HG02970 (cell line): ENCODE measurements around the gene GRM4.

Source experiments
- ATAC-seq: cut with Tn5 transposase; IDR thresholded peaks from one replicate; pipeline ENCODE4 v1.9.1; 2021; ENCODE audit warnings: mild to moderate bottlenecking, moderate library complexity, moderate number of reproducible peaks; ENCODE audit not compliant: unreplicated experiment, low FRiP score

Gene GRM4

DNA sequence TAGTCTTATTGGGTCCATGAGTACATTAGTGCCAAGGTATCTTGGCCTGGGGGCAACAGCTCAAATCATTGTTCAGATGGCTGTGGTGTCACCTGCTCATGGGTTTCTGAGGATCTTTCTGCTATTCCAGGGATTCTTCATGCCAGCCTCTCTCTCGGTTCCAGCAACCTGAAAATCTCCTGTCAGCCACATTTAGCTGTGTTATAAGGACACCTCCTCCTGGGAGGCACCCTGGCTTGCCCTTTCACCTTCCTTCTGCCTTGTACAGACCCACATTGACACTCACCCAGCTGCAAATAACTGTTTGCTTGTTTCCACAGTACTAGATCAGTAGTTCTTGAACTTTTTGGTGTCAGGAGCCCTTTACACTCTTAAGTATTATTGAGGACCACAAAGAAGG lies 159.9 kb downstream of the GRM4 start:
- ATAC-seq = no peak

DNA sequence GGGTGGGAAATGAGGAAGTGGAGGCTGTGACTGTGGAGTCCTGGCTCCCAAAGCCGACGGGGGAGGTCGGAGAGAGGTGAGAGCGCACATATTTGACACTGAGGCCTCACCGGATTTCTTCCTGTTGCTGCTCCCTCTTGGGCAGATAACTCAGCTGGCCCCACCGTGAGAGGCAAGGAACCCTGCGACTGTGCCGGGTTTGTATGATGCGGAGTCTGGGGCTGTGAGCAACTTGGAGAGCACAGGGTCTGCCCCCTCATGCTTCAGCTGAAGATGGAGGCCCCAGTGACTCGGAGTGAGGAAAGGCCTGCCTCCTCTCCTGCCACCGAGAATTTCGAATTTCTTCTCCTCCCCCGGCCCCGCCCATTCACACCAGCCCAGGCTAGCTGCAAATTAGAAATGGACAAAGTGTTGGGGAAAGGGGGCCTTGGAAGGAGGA lies 160.6 kb downstream of the GRM4 start:
- no peak for ATAC-seq

DNA sequence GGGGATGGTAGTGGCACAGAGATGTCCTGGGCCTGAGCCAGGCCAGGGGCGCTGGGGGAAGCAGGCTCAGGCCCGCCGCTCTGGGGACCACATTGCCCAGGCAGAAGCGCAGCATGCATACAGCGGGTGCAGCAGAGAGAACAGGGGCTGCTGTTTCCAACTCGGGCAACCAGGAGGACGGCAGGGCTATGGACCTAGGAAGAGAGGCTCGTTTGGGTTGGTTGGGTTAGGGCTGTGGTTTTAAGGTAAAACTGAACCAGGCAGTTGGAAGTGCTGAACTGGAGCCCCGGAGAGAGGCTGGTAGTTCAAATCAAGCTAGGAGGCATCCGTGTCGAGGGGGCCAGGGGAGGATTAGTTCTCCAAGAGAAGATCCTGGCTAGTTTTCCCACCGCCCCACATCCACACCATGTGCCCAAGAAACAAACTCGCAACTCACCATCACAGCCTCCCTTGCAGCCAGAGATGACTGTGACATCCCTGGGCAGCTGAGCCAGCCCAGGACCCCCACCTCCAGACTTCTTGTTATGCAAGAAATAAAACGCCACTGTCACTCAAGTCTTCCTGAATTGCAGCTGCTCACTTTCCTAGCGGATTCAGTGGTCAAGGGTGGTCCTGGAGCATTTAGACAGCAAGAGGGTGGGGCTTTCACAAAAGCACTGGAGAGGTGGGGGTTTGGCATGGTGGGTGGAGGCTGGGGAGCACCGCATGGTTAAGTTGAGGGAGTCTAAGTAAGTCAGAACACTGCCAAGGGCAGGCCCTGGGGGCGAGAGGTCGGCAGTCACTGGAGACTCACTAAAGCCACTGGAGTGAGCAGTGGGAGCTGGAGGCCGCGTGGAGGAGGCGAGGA lies 161.2 kb downstream of the GRM4 start:
- ATAC-seq = no peak

DNA sequence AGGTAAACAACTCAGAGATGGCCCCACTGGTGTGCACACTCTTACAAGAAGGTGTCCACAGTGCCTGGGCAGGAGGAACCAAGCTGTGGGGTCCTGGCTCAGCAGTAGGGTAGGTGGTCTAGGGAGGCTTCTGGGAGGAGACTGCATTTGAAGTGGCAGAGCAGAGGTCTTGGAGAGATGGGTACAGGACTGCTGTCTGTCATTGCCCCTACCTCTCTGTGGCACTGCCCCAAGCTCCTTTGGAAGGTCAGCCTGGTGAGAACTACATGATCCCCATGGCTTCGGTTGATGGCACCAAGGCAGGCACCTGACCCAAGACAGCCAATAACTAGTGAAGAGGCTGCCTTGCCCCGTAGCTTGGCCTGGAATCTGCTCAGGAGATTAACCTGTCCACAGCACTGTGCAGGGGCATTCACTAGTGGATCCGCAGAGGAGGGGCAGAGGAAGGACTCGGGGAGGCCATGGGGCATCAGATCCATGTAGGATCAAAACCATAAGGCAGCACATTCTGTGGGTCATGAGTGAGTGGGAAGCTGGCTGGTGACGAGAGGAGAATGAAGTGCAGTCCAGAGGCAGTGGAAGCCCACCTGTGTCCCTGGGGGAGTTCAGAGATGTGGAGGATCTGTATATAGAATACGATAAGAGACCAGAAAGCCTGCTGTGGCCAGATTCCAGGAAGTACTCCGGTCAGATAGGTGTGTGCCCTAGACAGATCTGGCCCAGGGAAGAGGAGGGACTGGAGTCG lies 162.0 kb downstream of the GRM4 start:
- ATAC-seq = no peak

DNA sequence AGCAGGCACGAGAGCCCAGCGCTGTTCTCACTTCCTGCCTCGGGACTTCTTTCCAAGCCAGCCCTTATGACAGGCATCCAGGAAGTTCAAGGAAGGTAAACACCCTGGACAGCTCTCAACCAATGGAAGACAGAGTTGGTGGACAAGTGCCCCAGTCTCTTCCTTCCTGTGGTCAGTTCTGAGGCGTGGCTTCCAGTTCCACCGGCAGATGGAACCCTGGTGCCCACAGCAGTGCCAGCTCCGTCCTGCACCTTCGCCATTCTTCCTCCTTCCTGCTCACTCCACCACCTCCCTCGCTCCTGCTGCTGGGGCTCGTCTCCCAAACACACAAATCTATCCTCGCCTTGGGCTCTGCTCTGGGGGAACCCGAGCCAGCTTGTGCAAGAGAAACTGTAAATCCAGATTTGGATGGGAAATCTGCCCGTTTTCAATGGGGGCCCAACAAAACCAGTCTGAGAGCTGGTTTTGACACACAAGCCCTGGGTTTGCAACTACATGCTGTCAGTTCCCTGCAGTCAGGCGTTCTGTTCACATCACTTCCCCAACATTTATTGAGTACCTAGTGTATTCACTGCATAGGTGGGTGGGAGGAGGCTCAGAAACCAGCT lies 162.7 kb downstream of the GRM4 start:
- no peak for ATAC-seq

DNA sequence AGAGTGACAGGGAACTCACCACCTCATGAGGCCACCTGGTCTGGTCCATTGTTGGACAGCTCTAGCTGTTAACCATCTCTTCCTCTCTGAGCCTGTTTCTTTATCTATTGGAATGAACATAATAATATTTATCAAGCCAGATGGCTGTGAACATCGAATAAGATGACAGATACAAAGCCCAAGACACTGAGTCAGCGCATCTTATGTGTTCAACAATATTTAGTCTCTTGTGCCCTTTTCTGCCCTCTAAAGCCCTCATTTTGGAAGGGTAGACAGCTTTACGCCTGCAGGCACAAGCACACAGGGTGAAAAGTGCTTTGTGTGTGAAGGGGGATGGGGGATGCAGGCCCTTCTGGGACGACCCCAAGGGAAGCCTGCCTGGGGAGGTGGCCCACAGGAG lies 164.0 kb downstream of the GRM4 start:
- ATAC-seq = no peak

DNA sequence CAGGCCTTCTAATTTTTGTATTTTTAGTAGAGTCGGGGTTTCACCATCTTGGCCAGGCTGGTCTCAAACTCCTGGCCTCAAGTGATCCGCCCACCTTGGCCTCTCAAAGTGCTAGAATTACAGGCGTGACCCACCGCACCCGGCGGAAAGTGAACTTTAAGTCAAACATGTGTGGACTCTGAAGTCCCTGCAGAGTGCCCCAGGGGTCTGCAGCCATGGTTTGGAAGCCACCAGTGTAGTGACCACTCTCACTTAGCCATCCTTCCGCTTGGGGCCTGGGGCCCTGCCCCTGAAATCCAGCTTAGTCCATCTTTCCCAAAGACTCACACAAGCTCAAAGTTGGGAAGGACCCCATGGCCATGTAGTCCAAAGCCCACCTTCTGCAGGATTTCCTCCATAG lies 164.5 kb downstream of the GRM4 start:
- no peak for ATAC-seq

DNA sequence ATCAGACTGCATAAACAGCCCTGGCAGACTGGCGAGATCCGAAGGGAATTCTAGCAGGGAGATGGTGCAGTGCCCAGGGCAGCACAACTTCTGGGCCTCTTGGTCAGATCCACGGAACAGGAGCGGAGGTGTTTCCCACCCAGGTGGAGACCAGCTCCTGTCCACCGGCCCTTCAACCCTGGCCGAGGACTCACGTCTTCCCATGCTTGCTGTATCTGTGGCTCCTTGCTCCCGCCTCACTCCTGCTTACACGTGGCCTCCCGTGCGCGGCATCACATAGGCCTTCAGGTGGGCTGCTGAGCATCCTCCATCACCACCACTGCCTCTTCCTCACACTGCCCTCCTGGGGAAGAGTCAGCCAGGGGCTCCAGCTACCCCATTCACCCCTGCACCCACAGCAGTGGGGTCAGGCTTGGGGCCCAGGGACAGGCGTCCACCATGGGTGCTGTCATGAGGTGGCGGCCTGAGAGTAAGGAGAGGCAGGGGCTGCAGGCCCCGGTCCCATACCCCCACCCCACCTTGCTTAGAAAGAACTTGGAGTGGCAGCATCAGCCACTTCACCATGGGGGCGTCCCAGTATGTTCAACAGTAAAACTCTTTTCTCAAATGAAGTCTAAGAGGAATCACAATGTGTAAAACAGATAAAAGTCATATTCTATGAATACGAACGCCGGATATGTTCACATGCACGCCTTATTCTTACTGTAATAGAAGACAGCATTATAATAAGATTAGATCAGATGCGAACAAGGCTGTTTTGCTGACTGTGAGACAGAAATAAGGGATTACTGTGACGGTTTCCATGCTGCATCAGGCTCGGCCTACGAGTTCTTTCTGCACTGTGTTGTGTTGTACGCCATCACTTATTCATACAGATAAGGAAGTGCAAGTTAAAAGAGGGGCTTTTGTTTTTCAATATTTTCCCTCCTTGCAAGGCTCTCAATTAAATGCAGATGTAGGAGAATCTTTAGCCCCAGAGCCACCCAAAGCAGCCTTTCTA lies 165.4 kb downstream of the GRM4 start:
- no peak for ATAC-seq

DNA sequence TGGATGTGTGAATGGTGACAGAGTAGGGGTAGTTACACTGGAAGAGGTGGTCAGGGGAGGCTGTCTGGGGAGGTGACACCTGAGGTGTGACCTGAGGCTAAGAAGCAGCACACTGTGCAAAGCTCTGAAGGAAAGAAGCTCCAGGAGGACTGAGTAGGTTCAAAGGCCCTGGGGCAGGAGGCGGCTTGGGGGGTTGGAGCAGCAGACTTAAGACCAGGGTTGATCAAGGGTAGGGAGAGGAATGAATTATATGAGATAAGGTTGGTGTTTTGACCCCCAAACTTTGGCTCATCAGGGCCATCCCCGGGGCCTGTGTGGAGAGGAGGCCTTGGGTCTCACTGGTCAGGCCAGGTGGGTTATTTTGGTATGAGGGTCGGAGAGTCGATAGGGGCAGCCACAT lies 166.1 kb downstream of the GRM4 start:
- no peak for ATAC-seq

DNA sequence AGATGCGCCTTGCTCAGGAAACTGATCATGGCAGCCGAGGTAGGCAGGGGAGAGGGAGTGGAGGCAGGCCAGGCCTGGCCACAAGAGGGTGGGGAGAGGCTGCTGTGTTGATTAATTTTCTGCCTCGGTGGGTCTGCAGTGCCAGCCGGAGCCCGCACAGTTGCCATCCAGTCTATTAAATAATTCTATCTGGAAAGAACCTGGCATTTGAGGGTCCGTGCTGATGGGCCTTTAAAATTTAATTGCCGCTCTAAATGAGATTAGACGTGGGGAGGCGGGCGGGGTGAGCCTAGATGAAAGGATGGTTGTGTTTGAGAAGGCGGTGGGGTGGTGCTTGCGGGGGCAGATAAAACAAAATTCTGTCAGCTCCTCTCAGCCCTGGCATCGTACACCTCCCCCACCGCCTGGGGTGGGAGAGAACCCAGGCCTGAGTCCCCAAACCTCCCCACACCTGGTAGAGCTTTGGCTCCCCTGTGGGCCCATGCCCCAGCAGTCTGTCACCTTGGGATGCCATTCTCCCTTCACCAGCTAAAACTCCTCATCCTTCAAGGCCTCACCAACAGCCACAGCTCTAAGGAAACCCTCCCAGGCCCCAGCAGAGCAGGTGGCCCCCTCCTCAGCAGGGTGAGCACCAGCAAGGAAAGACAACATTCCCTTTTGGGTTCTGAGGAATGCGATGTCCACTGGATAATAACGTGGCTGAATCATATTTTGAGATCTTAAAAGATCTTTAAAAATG lies 167.3 kb downstream of the GRM4 start:
- no peak for ATAC-seq

DNA sequence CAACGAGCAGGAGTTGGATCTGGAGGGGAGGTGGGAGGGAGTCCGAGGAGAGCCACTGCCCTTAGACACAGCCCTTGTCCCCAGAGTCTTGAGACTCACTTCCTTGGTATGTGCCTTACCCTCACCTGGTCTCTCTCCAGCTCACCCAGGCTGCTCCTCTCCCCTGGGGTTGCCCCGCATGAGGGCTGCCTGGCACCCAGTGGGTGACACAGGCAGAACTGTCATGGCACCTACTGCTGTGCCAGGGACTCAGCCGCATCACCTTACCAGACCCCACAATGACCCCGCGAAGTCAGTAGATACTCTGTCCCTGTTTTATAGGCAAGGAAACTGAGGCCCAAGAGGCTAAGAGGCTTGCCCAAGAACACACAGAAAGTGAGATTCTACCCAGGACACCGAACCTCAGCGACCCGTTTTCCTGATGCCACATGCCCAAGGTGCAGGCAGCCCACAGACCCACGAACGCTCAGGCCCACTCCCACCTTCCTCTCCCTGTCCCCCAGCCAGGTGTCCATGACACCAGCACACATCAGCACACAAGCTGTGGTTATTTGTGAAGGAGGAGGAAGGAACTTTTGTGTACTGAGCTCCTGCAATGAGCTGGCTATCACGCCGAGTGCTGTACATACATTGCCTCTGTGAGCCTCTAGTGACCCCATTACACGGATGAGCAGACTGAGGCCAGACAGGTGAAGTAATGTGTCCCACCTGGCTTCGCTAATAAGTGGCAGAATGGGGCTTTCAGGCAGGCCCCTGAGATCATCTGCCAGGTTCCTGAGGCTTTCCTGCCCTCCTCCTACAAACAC lies 168.1 kb downstream of the GRM4 start:
- no peak for ATAC-seq

DNA sequence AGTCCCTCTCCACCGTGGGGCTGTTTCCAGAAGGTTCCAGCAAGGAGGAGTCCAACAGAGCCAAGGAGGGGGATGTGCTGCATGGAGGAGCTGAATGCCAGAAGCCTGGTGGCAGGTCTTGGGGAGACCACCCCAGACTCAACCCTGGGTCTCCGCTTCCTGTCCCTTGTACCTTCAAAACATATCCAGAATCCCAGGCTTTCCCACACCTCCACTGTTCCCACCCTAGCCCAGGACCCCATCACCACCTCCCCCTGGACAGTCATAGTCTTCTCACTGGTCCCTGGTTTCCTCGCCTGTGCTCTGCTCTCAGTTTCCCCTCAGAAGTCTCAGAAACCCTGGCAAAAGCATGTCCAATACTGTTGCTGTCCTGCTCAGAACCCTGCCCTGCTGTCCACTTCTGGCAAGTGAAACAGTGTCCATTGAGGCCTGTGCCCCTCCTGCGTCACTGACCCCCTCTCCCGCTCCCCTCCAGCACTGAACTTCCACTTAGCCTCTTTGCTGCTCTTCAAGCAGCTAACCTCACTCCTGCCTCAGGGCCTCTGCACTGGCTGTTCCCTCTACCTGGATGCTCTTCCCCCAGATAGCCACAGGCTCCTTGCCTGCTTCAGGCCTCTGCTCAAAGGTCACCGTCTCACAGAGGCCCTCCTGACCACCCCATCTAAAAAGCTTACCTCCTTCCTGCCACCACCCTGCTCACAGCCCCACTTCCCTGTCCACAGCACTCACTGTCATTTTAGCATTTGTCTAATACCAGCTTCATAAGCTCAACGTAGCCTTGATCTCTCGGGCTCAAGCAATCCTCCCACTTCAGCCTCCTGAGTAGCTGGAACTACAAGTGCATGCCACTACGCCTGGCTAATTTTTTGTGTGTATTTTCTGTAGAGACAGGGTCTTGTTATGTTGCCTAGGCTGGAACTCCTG lies 169.2 kb downstream of the GRM4 start:
- ATAC-seq = no peak

DNA sequence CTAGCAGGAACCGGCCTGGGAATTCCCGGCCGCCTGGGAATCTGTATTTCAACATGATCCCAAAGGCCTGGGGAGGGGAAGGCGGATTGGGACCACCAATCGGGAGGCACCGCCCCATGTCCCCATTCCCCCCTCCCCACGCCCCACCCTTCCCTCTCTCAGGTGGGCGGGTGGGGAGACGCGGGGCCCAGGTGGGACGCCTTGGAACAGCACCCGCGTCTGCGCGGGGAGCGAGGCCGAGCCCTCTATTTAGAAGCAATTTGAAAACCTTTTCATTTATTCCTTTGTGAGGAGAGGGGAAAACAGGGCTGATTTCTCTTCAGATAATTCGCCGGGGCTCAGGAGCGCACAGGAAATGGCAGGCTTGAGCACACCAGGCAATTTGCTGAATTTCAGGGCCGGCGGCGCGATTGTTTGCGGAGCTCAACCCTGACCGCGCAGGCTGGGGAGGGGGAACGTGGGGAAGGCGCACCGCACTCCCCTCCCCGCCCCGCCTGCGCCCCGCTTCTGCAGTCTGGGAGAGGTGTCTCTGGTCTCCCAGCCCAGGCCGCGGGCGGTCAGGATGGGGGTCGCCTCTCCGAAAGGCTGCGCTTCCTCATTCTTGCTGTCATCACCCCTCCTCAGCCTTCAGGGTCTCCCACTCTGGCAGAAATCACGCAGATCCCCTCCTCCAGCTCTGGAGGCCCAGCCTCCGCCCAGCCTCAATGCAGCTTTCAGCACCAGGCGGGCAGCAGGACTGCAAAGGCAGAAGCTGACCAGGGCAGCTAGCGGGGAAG lies 170.0 kb downstream of the GRM4 start:
- no peak for ATAC-seq

DNA sequence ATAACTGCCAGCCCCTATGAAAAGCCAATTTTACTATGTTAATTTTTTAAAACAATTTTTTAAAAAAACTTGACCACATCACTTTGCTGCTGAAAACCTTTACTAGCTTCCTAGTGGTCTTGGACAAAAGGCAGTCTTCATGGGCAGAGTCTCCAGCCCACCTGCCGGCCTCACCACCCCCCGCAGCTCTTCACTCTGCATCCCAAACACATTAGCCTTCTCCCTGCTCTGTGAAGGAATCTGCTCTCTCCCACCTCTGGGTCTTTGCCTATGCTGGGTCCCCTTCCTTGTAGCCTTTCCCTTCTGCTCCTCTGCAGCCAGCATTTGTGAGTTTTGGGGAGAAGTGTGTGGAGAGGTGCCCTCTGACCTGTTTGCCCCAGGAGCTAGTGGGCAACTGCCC lies 171.4 kb downstream of the GRM4 start:
- no peak for ATAC-seq

DNA sequence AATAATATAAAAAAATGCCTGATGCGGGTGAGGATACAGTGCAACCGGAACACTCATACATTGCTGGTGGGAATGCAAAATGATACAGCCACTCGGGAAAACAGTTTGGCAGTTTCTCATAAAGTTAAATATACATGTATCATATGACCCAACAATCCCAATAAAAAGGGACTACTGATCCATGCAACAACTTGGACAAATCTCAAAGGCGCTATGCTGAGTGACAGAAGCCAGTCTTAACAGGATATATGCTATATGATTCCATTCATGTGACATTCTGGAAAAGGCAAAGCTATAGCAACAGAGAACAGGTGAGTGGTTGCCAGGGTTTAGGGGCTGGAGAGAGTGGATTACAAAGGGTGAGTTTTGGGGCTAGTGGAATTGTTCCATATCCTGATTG lies 171.9 kb downstream of the GRM4 start:
- ATAC-seq = no peak

DNA sequence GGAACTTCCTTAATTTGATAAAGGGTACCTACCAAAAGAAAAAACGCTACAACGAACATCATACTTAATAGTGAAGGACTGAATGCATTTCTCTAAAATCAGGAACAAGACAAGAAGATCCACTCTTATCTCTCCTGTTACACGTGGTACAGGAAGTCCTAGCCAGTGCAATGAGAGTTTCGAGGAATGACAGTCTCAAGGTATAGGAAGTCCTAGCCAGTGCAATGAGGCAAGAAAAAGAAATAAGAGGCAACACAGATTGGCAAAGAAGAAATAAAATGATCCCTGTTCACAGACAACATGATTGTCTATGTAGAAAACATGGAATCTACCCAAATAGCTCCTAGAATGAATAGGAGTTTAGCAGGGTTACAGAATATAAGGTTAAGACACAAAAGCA lies 174.3 kb downstream of the GRM4 start:
- no peak for ATAC-seq
